WI38 (cell line): Measurements from ENCODE around the gene DHH.

ENCODE experiments used
- H3K4me3 ChIP-seq: 2 replicates; pipeline ENCODE4 v1.5.1; 2011; ENCODE audit warnings: low read depth, mild to moderate bottlenecking, control low read depth, low read length
- TF ChIP-seq, protein P1 (sequence below): IDR thresholded peaks from 2 replicates; pipeline ENCODE4 v1.5.1; 2012; ENCODE audit warnings: low read depth, mild to moderate bottlenecking, control low read depth, low read length

Gene DHH

DNA sequence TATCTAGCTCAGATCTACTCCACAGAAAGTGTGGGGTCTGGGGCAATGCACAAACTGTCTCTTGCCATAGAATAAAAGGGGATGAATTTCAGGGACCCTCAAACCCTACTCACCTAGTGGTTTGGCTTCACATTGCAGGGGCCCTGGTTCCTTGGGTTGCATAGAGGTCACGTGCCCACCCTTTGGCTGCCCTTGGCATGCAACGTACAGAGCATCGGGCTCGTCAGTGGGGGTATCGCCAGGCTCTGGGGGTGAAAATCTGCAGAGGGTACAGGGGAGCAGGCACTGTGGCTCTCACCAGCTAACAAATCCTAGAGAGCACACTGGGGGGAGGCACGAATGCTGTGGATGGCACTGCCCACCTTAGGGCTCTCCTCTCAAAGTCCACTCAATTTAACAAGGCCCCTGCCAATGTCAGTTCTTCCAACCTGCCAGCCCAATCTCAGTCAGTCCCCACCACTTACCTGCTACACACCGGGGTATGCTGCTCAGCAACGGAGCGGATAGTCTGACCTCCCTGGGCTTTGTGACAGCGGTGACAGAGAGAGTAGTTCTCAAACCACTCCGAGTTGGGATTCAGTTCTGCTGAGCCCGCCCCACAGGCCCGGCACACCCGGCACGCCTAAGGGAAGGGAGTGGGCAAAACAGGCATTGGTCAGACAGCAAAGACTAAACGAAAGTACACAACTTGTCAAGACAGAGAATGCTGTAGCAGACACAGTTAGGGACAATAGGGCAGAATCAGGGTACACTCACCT, 42.0 kb downstream of the DHH start:
- TF ChIP-seq, protein P1, sequence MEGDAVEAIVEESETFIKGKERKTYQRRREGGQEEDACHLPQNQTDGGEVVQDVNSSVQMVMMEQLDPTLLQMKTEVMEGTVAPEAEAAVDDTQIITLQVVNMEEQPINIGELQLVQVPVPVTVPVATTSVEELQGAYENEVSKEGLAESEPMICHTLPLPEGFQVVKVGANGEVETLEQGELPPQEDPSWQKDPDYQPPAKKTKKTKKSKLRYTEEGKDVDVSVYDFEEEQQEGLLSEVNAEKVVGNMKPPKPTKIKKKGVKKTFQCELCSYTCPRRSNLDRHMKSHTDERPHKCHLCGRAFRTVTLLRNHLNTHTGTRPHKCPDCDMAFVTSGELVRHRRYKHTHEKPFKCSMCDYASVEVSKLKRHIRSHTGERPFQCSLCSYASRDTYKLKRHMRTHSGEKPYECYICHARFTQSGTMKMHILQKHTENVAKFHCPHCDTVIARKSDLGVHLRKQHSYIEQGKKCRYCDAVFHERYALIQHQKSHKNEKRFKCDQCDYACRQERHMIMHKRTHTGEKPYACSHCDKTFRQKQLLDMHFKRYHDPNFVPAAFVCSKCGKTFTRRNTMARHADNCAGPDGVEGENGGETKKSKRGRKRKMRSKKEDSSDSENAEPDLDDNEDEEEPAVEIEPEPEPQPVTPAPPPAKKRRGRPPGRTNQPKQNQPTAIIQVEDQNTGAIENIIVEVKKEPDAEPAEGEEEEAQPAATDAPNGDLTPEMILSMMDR, result no peak

DNA sequence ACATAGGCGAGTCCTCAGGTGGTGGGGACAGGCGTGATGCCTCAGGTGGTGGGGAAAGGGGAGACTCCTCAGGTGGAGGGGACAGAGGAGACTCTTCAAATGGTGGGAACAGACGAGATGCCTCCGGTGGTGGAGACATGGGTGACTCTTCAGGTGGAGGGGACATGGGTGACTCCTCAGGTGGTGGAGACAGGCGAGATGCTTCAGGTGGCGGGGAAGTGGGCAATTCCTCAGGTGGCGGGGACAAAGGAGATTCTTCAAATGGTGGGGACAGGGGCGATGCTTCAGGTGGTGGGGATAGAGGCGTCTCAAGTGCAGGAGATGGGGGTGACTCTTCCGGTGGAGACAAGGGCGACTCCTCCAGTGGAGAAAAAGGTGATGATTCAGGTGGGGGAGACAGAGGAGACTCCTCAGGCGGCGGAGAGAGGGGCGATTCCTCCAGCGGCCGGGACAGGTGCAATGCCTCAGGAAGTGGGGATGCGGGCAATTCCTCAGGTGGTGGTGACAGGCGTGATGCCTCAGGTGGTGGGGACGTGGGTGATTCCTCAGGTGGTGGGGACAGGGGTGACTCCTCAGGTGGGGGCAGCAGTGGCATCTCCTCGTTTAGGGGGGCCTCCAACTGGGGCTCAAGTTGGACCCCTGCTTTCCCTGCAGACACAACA, 42.7 kb downstream of the DHH start:
- no peak overlapping the region for H3K4me3 ChIP-seq
- TF ChIP-seq, protein P1, result no peak

More for the DNA sequence above, 42.0 kb downstream of the DHH start:
- H3K4me3 ChIP-seq, result no peak overlapping the region

DNA sequence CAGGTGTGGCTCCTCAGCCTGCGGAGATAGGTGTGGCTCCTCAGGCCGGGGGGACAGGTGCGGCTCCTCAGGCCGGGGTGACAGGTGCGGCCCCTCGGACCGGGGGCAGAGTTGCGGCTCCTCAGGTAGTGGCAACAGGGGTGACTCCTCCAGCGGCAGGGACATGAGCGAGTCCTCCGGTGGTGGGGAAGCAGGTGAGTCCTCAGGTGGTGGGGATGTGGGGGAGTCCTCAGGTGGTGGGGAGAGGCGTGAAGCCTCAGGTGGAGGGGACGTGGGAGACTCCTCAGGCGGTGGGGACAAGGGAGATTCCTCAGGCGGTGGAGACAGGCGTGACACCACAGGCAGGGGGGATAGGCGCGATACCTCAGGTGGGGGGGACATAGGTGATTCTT, 43.2 kb downstream of the DHH start:
- TF ChIP-seq, protein P1, result no peak
- no peak overlapping the region for H3K4me3 ChIP-seq

DNA sequence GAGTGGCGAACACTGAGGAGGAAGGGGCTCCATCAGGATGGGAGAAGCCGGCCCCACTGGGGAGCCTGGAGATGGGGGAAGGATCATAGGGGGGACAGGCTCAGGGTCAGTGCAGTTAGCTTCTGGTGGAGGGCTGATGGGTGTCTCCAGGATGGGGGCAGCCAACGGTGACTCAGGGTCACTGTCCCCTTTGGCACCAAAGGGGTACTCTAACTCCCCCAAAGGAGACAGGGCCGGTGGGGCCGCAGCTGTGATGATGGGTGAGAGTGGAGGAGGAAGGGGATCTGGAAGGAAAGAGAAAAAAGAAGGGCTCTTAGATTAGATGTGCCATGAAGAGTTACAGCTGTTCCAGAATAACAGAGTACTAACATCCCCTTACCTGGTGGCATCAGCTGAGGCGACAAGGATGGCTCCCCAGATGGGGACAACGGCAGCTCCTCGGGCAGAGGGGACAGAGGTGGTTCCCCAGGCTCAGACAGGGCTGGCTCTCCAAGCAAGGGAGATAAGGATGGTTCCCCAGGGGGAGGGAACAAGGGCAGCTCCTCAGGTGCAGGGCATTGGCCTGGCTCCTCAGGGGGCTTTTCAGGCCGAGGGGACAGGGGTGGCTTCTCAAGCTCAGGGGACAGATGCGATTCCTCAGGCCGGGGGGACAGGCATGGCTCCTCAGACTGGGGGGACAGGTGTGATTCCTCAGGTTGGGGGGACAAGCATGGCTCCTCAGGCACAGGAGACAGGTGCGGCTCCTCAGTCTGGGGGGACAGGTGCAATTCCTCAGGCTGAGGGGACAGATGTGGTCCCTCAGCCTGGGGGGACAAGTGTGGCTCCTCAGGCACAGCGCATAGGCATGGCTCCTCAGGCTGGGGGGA, 43.9 kb downstream of the DHH start:
- TF ChIP-seq, protein P1, result no peak
- no peak overlapping the region for H3K4me3 ChIP-seq

DNA sequence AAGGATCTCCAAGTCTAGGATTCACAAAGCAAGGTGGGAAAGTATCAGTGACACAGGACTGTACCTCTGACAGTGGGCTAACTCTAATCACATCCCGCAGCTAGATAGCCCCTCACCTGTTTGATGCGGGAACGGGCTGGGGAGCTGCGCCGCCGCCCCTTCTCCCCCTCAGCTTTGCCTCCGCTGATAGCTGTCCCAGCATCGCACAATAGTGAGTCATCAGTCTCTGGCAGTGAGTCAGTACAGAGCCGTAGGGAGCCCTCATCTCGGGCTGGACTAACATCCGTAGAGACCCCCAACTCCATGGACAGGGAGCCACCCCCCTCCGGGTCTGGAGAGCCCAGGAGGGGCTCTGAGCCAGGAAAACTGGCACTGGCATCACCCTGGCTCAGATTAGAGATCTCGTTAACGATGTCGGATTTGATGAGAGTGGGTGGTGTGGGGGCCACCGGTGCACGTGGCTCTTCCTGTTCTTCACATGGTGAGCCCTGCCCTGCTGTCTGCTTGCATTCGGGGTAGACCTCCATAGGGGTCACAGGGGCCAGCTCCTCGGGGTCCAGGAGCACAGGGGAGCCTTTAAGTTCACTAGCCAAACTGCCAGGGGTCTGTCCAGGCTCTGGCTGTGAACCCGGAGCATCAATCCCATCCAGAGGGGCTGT, 44.9 kb downstream of the DHH start:
- no peak overlapping the region for H3K4me3 ChIP-seq
- TF ChIP-seq, protein P1, result no peak

DNA sequence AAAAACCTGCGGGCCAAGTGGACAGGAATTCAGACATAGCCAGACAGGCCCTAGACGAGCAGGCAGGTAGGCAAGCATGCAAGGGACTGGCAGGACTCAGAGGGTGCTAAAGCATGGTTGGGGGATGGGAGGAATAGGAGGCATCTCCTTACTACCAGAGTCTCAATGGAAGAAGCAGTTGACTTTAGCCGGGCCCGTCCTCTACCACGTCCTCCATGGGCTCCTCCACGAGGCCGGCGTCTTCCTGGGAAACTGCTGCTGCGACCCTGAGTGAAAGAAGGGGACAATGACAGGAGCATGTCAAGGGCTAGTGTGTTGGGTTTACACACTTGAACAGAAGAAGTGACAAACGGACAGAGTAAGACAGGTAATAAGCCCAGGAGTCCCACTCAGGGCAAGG, 45.6 kb downstream of the DHH start:
- no peak overlapping the region for H3K4me3 ChIP-seq
- TF ChIP-seq, protein P1, result no peak
